Chondrocyte (in vitro differentiated cells): ENCODE results near the gene KLHL3. TPM values are rescaled to one million over a fixed set of nuclear protein-coding genes. Genes with fewer than 3 reads are reported as not detected.
"Not testable (repeated sequence)": the region's sequence is repeated elsewhere in the genome, so short reads cannot be mapped to it uniquely, and the experiment has no call there.

ENCODE experiments used
- DNase-seq: peaks from one replicate; pipeline ENCODE4 v3.0.0; 2021; ENCODE audit warnings: mixed read lengths, low spot score
- H3K27ac Mint-ChIP-seq: one replicate; pipeline ENCODE4 v1.8.0; 2021; ENCODE audit warnings: mild to moderate bottlenecking, moderate library complexity, mixed read lengths; ENCODE audit not compliant: unreplicated experiment
- H3K27me3 Mint-ChIP-seq: 2 replicates; pipeline ENCODE4 v1.8.0; 2021; ENCODE audit warnings: low read depth, mixed read lengths
- H3K36me3 Mint-ChIP-seq: 2 replicates; pipeline ENCODE4 v1.8.0; 2021; ENCODE audit warnings: low read depth, mixed read lengths
- H3K4me1 Mint-ChIP-seq: 2 replicates; pipeline ENCODE4 v1.8.0; 2021; ENCODE audit warnings: low read depth, mild to moderate bottlenecking, mixed read lengths
- H3K4me3 Mint-ChIP-seq: one replicate; pipeline ENCODE4 v1.8.0; 2021; ENCODE audit warnings: mild to moderate bottlenecking, moderate library complexity, mixed read lengths; ENCODE audit not compliant: unreplicated experiment
- H3K9me3 Mint-ChIP-seq: 2 replicates; pipeline ENCODE4 v1.8.0; 2021; ENCODE audit warnings: low read depth, mixed read lengths
- CTCF ChIP-seq: fragments of 200-600 bp; sonication (generic); IDR thresholded peaks from 2 replicates; pipeline ENCODE4 v1.5.0; 2021; ENCODE audit warnings: antibody characterized with exemption, mild to moderate bottlenecking, moderate library complexity
- total RNA-seq: library from RNA; stranded (reverse); gene quantifications from 3 replicates; pipeline ENCODE4 v1.2.1, GENCODE V29; 2021

KLHL3 gene
- total RNA-seq, 1 donor from 2014 or later = 1.9 TPM

DNA sequence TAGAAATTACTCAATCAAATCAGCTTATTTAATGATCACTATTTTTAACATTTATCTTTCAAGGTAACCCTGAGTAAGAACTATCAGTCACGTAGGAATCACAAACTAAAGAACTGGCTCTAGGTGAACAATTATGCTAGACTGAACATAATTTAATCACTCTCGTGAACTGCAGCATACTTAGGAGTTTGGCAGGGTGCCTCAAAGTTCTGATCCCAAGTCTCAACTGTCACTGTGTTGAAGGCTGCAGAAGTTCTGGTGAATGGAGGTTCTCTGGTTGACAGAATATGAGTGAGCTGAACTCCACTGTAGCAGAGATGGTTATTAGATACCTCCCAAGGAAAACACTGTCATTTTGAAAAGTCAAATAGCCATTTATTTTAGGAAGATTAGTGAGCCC is 89.1 kb downstream of the KLHL3 start:
- peaks cover 11% of the 10 kb centered on the region for H3K36me3 Mint-ChIP-seq
- H3K27ac Mint-ChIP-seq = no peak overlapping the region
- H3K4me1 Mint-ChIP-seq = peaks cover 9% of the 10 kb centered on the region
- no peak for TF ChIP-seq CTCF
- H3K9me3 Mint-ChIP-seq = peaks cover 18% of the 10 kb centered on the region
- no peak for DNase-seq
- H3K27me3 Mint-ChIP-seq = no peaks in the 10 kb centered on the region
- no peak overlapping the region for H3K4me3 Mint-ChIP-seq

DNA sequence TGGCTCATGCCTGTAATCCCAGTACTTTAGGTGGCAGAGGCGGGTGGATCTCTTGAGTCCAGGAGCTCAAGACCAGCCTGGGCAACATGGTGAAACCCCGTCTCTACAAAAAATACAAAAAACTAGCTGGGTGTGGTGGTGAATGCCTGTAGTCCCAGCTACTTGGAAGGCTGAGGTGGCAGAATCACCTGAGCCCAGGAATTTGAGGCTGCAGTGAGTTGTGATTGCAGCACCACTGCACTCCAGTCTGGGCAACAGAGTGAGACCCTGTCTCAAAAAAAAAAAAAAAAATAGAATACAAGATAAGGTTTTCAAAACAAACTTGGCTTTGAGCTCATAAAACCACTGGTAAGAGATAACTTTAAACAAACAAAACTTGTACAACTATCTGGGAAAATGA is 92.8 kb downstream of the KLHL3 start:
- not testable (repeated sequence) for DNase-seq, H3K4me1 Mint-ChIP-seq, H3K4me3 Mint-ChIP-seq, H3K27me3 Mint-ChIP-seq, H3K27ac Mint-ChIP-seq
- H3K36me3 Mint-ChIP-seq = peaks cover 11% of the 10 kb centered on the region
- peaks cover 18% of the 10 kb centered on the region for H3K9me3 Mint-ChIP-seq

- H3K36me3 Mint-ChIP-seq = peaks cover 11% of the 10 kb centered on the region
- no peak for TF ChIP-seq CTCF
- no peaks in the 10 kb centered on the region for H3K4me1 Mint-ChIP-seq
- H3K9me3 Mint-ChIP-seq = peaks cover 24% of the 10 kb centered on the region
- no peak for DNase-seq
- H3K27ac Mint-ChIP-seq = no peak overlapping the region
- no peak overlapping the region for H3K4me3 Mint-ChIP-seq
- no peaks in the 10 kb centered on the region for H3K27me3 Mint-ChIP-seq
These were observed 93.8 kb downstream of the KLHL3 start for GRCh38 chr5:137642091-137642490.

DNA sequence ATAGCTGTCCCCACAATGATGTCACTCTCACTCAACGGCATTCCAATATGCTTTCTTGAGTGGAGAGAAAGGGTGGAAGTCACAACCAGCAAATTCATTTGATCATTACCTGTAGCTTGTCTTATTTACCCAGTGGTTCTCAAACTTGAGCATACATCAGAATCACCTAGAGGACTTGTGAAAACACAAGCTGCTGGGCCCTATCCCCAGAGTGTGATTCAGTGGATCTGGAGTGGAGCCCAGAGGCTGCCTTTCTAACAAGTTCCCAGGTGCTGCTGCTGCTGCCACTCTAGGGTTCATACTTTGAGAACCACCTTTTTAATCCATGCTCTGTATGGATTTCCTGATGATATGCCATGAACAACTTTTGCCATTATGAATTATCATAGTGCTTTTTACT is 94.7 kb downstream of the KLHL3 start:
- no peak for DNase-seq
- H3K4me1 Mint-ChIP-seq = peaks cover 6% of the 10 kb centered on the region
- H3K4me3 Mint-ChIP-seq = no peak overlapping the region
- H3K27me3 Mint-ChIP-seq = no peaks in the 10 kb centered on the region
- H3K27ac Mint-ChIP-seq = no peak overlapping the region
- peaks cover 24% of the 10 kb centered on the region for H3K9me3 Mint-ChIP-seq
- peaks cover 11% of the 10 kb centered on the region for H3K36me3 Mint-ChIP-seq
- no peak for TF ChIP-seq CTCF

DNA sequence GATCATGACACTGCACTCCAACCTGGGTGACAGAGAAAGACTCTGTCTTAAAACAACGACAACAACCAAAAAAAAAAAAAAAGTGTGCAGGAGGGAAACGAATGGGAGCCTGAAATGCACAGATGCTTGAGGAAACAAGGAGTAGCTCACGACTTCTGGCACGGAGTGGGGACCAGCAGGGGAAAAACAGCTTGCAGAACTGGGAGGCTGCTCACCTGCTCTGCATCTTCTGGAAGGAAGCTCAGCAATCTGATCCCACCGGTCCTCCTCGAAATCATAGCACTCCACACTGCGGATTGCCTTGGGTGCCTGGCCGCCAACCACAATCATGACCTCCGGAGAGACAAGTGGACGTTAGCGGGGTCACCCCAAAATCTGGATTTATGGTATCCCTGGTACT is 96.2 kb downstream of the KLHL3 start:
- DNase-seq = no peak
- H3K4me3 Mint-ChIP-seq = no peak overlapping the region
- no peaks in the 10 kb centered on the region for H3K27me3 Mint-ChIP-seq
- no peaks in the 10 kb centered on the region for H3K36me3 Mint-ChIP-seq
- H3K27ac Mint-ChIP-seq = no peak overlapping the region
- TF ChIP-seq CTCF = no peak
- peaks cover 17% of the 10 kb centered on the region for H3K4me1 Mint-ChIP-seq
- peaks cover 10% of the 10 kb centered on the region for H3K9me3 Mint-ChIP-seq

DNA sequence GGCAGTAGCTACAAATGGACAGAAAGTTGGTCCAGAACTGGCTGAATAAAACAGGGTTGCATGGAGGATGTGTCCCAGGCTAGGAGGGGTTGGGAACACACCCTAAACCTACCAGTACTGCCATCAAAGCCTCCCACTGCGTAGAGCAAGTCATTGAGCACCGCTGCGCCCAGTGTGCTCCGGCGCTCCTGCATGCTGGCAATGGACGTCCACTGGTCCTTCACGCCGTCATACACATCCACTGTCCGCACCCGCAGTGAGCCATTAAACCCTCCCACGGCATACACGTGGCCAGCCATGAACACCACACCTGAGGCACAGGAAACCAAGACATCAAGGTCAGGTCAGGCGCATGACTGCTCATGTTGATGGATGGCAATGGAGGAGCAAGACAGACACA is 97.0 kb downstream of the KLHL3 start:
- no peaks in the 10 kb centered on the region for H3K36me3 Mint-ChIP-seq
- H3K27ac Mint-ChIP-seq = no peak overlapping the region
- H3K4me3 Mint-ChIP-seq = no peak overlapping the region
- no peaks in the 10 kb centered on the region for H3K27me3 Mint-ChIP-seq
- no peak for DNase-seq
- no peak for TF ChIP-seq CTCF
- peaks cover 17% of the 10 kb centered on the region for H3K4me1 Mint-ChIP-seq
- H3K9me3 Mint-ChIP-seq = peaks cover 7% of the 10 kb centered on the region
